GM19025 (cell line): ENCODE data around the gene ITPR1.

Experiments
- ATAC-seq: cut with Tn5 transposase; IDR thresholded peaks from one replicate; pipeline ENCODE4 v1.9.1; 2021; ENCODE audit warnings: mild to moderate bottlenecking, low read depth, moderate library complexity; ENCODE audit not compliant: unreplicated experiment

The ITPR1 gene

GRCh38 chr3:4629095-4630007 lies 136.2 kb downstream of the ITPR1 start:
- no peak for ATAC-seq

DNA sequence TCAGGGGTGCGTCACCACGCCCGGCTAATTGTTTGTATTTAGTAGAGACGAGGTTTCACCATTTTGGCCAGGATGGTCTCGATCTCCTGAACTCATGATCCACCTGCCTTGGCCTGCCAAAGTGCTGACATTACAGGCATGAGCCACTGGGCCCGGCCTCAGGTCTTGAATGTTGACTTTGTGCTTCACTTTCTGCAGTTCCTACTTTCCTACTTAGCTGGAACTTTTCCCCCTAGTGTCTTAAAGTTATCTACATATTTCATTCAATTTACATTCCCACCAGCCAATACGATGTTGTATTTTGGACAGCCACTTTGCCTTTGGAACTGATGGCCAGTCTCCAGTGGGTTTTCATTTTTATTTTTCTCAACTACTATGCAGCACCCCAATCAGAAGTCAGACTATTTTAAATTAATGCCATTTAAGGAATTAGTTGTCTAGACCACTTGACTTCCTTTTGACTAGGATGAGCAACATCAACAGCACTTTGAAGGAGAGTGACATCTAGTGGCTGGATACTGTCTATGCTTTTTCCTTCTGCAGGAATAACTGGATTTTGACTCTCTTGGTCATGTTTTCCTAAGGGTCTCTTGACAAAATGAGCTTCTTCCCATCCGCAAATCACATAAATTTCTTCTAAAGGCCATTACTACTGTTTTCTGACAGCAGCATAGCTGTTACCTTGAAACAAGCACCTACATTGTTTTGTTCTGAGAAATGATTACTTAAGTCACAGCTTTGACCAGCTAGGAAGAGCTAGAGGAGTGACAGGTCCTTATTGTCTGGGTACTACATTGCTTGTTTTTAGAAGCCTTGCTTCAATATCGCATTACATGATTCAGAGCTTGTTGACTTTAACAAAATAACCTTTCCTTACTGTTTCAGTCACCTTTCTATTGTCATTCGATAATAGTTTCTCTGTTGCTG lies 140.2 kb downstream of the ITPR1 start:
- ATAC-seq: no peak

DNA sequence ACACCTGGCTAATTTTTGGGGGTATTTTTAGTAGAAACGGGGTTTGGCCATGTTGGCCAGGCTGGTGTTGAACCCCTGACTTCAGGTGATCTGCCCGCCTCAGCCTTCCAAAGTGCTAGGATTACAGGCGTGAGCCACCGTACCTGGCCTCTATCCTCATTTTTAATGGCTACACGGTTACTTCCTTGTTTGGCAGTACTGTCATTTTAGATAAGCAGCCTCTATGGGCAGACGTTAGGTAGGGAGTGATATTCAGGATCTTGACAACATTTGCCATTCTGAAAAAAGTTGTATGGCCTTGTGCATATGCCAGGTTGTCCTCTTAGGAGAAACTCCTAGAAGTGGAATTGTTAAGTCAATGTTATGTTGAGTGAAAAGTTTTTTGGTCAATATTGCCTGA lies 141.7 kb downstream of the ITPR1 start:
- ATAC-seq: no peak

DNA sequence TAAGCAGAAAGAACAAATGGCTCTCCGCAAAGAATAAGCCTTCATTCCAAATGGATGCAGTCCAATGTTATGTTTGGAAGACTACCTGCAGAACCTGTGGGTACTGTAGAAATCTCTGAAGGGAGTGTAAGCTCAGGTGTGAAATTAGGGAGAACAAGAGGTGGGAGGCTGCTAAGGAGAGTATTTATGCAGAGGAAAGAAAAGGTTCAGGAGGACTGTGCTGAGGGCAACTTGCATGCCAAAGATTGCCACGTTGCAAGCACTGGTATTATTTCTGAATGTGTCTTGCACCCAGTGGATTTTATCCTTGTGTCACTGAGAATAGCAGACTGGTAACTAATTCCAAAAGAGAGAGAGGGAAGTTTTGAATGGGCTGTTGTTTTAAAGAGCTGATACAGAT lies 144.1 kb downstream of the ITPR1 start:
- no peak for ATAC-seq

GRCh38 chr3:4641863-4642563 lies 148.9 kb downstream of the ITPR1 start:
- no peak for ATAC-seq

- no peak for ATAC-seq
Observed at GRCh38 chr3:4642611-4643010, 149.5 kb downstream of the ITPR1 start.

- no peak for ATAC-seq
Observed at GRCh38 chr3:4643904-4644547, 150.9 kb downstream of the ITPR1 start.

DNA sequence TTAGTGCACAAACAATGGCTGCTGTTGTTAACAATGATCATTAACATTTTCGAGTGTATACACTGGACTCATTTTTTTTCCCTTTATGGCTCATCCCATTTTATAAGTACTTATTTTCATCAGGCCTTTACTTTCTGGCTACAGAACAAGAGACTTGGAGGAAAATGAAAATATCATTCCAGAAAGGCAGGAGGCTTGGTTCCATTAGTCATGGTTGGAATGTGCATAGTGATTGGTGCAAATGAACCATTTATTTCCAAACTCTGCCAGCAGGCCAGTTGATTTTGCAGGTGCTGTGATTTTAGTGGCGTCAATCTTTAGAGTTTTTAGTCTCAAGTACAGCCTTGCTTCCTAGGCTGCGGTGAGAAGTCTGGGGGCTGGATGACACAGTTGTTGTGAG lies 151.8 kb downstream of the ITPR1 start:
- ATAC-seq: no peak

- ATAC-seq: no peak
Observed at GRCh38 chr3:4645468-4645867, 152.3 kb downstream of the ITPR1 start.

- ATAC-seq: no peak
Observed at GRCh38 chr3:4647411-4647810, 154.3 kb downstream of the ITPR1 start.

DNA sequence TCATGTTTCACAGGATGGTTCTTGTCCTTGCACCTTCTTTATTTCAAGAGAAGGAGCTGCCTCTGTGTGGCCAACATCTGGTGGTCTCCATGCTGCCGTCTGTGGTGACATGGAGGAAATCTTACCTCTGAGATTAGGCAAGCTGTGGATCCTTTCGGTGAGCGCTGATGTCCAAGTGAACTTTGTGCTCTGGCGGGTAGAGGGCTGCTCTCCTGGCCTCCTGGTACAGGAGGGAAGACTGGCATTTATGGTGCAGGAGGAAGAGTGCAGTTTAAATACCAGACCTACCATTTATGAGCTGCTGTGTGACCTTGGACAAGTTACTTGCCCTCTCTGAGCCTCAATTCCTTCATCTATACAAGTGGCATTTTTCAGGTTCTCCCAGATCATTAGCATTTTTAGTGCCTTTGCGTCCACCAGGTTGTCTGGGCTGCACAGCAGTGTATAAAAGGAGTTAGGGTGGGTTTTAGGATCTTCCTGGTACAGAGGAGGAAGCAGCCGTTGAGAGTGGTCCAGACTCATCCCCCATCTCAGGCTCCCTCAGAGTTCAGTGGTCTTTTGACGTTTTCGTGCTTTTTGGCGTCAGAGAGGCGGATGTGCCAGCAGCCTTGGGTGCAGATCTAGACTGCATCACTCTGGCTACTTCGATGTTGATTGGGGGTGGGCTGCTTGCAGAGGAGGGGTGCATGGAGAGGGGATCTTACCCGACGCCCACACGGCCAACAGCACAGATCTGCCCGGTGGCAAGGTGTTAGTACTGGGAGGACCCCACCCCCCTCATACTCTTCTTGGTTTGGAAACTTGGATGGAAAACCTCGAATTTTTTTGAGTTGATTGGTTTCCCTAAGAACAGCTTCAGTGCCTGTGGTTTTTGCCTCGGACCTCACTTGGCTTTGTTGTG lies 162.2 kb downstream of the ITPR1 start:
- no peak for ATAC-seq

DNA sequence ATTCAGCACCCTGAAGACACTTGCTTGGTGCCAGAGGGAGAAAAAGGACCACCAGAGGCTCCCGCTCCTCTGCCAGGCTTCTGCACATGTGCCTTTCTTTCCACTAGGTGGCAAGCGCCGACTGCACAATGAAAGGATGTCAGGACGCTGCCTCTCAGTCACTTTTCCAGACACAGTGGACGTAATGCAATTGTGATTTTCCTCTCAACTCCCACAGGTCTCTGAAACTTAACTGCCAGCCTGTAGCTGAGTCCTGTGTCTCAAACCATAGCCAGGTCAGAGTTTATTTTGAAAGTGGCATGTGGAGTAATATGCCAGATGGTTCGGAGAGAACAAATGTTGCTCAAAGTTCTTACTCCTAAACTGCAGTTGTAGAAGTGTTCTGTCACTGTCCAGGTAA lies 162.9 kb downstream of the ITPR1 start:
- ATAC-seq: no peak

DNA sequence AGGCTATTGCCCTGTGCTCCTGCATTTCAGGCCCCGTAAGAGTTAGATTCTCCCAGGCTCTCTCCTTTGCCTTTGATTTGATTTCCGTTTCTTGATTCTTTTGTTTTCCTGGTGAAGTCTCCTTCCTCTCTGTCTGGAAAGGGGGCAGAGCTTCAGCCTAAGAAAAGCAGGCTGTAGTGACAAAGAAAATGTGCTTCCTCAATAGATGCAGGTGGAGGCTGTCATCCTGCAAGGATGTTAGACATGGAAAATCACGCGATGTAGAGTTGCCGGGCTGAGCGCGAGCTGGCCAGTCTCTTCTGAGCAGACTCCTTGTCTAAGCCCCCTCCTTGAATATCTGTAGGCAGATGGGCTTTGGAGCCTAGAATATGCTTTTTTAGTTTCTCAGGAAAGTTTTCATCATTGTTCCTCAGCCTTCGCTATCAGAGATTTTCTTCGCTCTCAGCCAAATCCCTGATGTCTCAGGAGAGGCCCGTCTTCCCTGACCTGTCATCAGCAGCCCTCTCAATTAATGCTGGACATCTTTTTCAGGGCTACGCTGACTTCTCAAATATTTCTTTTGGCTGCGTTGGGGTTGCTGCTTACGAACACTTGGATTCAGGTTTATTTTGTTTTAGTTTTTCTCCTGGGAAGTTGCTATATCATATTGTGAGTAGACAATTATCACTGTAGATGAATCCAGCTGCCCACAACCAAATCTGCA lies 163.6 kb downstream of the ITPR1 start:
- ATAC-seq: no peak

- no peak for ATAC-seq
Observed at GRCh38 chr3:4660936-4661335, 167.8 kb downstream of the ITPR1 start.

DNA sequence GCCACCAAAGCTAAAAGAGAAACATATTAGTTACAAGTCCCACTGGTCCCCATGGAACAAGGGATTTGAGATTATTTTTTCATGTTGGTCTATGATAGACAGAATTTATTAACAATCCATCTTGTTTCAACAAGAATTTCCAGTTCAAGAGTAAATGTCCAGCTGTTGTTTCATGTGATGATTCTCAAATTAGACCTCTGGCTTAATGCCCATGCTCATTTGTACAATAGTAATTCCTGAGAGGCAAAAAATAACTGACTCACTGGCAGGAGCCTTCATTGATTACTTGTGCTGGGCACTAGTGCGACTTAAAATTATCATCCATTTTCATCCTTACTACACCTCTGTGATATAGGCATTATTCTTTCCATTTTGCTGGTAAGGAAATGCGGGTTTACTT lies 171.3 kb downstream of the ITPR1 start:
- no peak for ATAC-seq

DNA sequence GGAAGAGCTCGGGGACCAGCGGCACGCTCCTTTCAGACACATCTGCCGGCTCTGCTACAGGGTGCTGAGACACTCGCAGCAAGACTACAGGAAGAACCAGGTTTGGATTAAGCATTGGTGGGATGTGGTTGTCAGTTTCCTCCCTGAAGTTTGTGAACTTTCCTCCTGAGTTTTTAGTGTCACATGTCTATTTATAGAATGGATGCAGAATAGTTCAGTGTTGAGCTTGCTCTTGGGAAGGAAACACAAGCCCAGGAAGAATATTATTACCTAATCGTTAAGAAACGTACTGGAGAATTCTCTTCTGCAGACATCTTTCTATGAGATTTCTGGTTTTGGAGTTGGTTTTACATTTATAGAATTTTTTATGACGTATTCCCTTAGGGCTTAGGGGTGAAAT lies 172.0 kb downstream of the ITPR1 start:
- no peak for ATAC-seq

DNA sequence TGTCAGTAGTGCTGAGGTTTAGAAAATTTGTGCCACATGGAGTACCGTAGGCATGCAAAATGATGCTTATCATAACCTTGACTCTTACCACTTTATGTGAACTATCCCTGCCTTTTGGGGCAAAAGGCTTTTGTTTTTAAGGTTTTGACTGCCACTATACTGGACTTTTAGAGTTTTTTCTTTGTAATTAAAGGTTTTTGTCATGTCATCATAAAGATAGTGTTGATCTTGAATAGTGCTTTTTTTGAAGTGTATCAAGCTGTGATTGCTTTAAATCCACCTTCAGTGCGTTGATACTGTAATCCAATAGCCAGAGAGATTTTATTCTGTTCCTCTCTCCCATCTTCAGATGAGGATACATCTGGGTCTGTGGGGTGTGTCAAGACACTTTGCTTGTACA lies 172.9 kb downstream of the ITPR1 start:
- no peak for ATAC-seq

DNA sequence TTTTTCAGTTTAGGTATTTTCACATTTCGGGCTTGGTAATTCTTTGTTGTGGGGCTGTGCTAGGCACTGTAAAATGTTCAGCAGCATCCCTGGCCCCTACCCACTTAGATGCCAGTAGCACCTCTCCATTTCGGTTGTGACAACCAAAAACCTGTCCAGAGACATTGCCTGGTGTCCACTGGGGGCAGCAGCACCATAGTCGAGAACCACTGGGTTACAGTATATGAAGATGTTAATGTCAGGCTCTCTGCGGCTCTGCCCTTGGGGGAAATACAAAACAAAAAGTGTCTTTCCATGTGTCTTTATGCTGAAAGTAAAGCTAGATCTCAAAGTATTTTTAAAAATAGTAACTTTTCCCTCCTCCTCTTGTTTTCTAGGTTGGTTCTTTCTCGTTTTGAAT lies 177.2 kb downstream of the ITPR1 start:
- no peak for ATAC-seq
